Rectal smooth muscle tissue (tissue), 1 donor: ENCODE data around the gene MEX3D.

Experiments
- H3K27ac ChIP-seq: one replicate; pipeline ENCODE4 v1.7.0; 2013; ENCODE audit warnings: low read depth, low read length, inconsistent platforms
- H3K27me3 ChIP-seq: one replicate; pipeline ENCODE4 v1.7.0; 2013; ENCODE audit warnings: low read length; ENCODE audit not compliant: control insufficient read depth, insufficient read depth
- H3K36me3 ChIP-seq: one replicate; pipeline ENCODE4 v1.7.0; 2013; ENCODE audit warnings: low read length; ENCODE audit not compliant: control insufficient read depth, insufficient read depth
- H3K4me1 ChIP-seq: one replicate; pipeline ENCODE4 v1.7.0; 2013; ENCODE audit warnings: low read length; ENCODE audit not compliant: control insufficient read depth, insufficient read depth
- H3K4me3 ChIP-seq: one replicate; pipeline ENCODE4 v1.7.0; 2013; ENCODE audit warnings: low read length
- H3K9ac ChIP-seq: one replicate; pipeline ENCODE4 v1.7.0; 2013; ENCODE audit warnings: low read length

Gene MEX3D

GRCh38 chr19:1505991-1506881, 61.9 kb downstream of the MEX3D start:
- H3K27ac ChIP-seq = no peak overlapping the region
- no peak overlapping the region for H3K4me3 ChIP-seq
- no peaks in the 10 kb centered on the region for H3K4me1 ChIP-seq
- peaks cover 13% of the 10 kb centered on the region for H3K27me3 ChIP-seq
- H3K36me3 ChIP-seq = no peaks in the 10 kb centered on the region
- H3K9ac ChIP-seq = no peak overlapping the region

- H3K4me1 ChIP-seq = no peaks in the 10 kb centered on the region
- H3K36me3 ChIP-seq = no peaks in the 10 kb centered on the region
- no peak overlapping the region for H3K4me3 ChIP-seq
- no peak overlapping the region for H3K9ac ChIP-seq
- H3K27ac ChIP-seq = no peak overlapping the region
- peaks cover 13% of the 10 kb centered on the region for H3K27me3 ChIP-seq
Measured at GRCh38 chr19:1505012-1505411, 63.1 kb downstream of the MEX3D start.
